Vagina (tissue), 2 donors: Measurements from ENCODE around the gene KCNC3.

Source experiments
- POLR2A ChIP-seq, 2 donors: fragments of 450-650 bp; IDR thresholded peaks; one replicate each; pipeline ENCODE4 v1.6.1; 2017; ENCODE audit warnings: antibody characterized with exemption in 2 of 2, mild to moderate bottlenecking in 2 of 2, moderate library complexity in 2 of 2
- POLR2AphosphoS5 ChIP-seq, 2 donors: sonication (generic); formaldehyde crosslinking; IDR thresholded peaks; one replicate each; pipeline ENCODE4 v1.9.0; 2017; ENCODE audit warnings: antibody characterized with exemption in 2 of 2, mild to moderate bottlenecking in 2 of 2, low read depth in 1 of 2; ENCODE audit not compliant: insufficient read depth in 1 of 2
- TF ChIP-seq, protein P1 (sequence below), 3 experiments: fragments of 450-650 bp in 2 of 3; fragments of 200-600 bp in 1 of 3; sonication (generic) in 1 of 3; IDR thresholded peaks; one replicate each; pipeline ENCODE4 v1.5.1; 2017 to 2019; ENCODE audit warnings: antibody characterized with exemption in 3 of 3, mild to moderate bottlenecking in 2 of 3, moderate library complexity in 2 of 3

DNA sequence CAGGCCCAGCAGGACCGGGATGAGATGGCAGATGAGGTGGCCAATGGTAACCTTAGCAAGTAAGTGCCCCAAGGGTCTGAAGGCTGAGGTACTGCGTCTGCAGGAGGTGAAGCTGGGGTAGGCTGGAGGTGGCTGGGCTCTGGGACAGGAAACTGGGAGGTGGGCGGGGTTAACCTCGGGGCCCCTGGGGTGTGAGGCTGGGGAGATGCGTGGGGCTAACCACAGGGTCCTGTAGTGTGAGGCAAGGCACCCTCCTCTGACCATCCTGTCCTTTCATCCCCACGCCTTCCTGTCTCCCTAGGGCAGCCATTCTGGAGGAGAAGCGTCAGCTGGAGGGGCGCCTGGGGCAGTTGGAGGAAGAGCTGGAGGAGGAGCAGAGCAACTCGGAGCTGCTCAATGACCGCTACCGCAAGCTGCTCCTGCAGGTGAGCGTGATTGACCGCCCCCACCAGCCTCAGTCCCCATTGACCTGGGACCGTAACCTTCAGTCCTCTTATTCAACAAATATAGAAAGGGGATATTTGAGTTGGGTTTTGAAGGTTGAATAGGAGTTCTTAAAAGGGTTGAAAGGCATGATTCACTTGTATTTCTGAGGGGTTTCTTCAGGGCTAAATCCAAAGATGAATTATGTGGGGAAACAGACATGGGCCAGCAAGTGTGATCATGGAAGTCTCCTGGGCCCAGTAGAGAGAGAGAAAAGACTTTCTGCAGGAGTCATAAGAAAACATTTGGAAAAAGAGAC is 35.7 kb downstream of the KCNC3 start:
- TF ChIP-seq, protein P1, sequence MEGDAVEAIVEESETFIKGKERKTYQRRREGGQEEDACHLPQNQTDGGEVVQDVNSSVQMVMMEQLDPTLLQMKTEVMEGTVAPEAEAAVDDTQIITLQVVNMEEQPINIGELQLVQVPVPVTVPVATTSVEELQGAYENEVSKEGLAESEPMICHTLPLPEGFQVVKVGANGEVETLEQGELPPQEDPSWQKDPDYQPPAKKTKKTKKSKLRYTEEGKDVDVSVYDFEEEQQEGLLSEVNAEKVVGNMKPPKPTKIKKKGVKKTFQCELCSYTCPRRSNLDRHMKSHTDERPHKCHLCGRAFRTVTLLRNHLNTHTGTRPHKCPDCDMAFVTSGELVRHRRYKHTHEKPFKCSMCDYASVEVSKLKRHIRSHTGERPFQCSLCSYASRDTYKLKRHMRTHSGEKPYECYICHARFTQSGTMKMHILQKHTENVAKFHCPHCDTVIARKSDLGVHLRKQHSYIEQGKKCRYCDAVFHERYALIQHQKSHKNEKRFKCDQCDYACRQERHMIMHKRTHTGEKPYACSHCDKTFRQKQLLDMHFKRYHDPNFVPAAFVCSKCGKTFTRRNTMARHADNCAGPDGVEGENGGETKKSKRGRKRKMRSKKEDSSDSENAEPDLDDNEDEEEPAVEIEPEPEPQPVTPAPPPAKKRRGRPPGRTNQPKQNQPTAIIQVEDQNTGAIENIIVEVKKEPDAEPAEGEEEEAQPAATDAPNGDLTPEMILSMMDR (IDR thresholded peaks at IDR 0.05), result no peak
- TF ChIP-seq POLR2AphosphoS5 (IDR thresholded peaks at IDR 0.05; ENCODE audit: insufficient read depth in 1 of 2, low read depth in 1 of 2) (no peak), POLR2A (IDR thresholded peaks at IDR 0.05) (no peak)
